BJ (cell line): ENCODE measurements around the gene KIF5A. TPM values are rescaled to one million over a fixed set of nuclear protein-coding genes. Genes with fewer than 3 reads are reported as not detected.
A peak's percentile ranks its signal among the peaks of the same experiment; 100 is the strongest.

Experiments
- CTCF ChIA-PET: fragments of 350-600 bp; formaldehyde crosslinking; extraction: SDS; loops from one replicate; lab custom pipeline; 2021; ENCODE audit warnings: antibody characterized with exemption, inconsistent platforms; lab: Yijun Ruan, JAX
- POLR2A ChIA-PET: fragments of 300-600 bp; sonication (Branson Sonifier 250); formaldehyde crosslinking; extraction: SDS; loops from one replicate; lab custom pipeline; 2021; ENCODE audit warnings: antibody characterized with exemption; lab: Charles Lee
- DNase-seq: peaks from one replicate; pipeline ENCODE4 v3.0.0-alpha.2; 2011; ENCODE audit warnings: low read depth
- H3K27me3 ChIP-seq: 2 replicates; pipeline ENCODE4 v1.6.0; 2011; ENCODE audit warnings: low read length; ENCODE audit not compliant: control insufficient read depth, insufficient read depth
- H3K36me3 ChIP-seq: 2 replicates; pipeline ENCODE4 v1.5.1; 2011; ENCODE audit warnings: low read length; ENCODE audit not compliant: control insufficient read depth, insufficient read depth
- H3K4me3 ChIP-seq: 2 replicates; pipeline ENCODE4 v1.5.1; 2011; ENCODE audit warnings: low read depth, mild to moderate bottlenecking, control low read depth, low read length
- CTCF ChIP-seq: IDR thresholded peaks from 2 replicates; pipeline ENCODE4 v1.5.1; 2011; ENCODE audit warnings: low read depth, mild to moderate bottlenecking, control low read depth, inconsistent platforms, low read length, moderate library complexity; ENCODE audit not compliant: insufficient read depth
- polyA plus RNA-seq: library from polyadenylated mRNA; depleted of rRNA; stranded (reverse); fragments of >200 nt; gene quantifications from 2 replicates; pipeline ENCODE4 v1.2.3, GENCODE V29; 2011

Gene KIF5A
- polyA plus RNA-seq, 1 experiment = 0.64 TPM

DNA sequence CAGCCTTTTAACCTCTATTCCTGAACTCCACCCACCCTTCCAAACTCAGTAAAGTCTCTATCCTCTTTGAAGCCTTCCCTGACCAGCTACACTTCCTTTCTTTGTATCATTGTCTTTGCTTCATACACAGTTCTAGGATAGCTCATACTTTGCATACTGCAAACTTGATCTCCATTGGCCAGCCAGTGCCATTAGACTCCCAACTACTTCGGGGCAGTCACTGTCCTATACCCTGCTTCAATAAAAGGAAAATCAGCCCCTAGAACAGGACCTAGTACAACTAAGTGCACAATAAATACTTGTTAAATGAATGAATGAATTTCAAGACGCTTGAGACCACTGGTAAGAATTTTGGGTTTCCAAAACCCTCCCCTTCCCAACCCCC, 40.6 kb downstream of the KIF5A start:
- no peak for DNase-seq
- POLR2A ChIA-PET = no interaction called here
- TF ChIP-seq CTCF = no peak
- CTCF ChIA-PET = interaction anchor here (1.0 to 4.8 kb wide), 4 partner anchors 22 to 132 kb away, joined by 3 to 35 read pairs (median 6); partner anchors contain the start of genes B4GALNT1 and GLI1
- H3K36me3 ChIP-seq = no peaks in the 10 kb centered on the region
- H3K27me3 ChIP-seq = no peaks in the 10 kb centered on the region; the same call in 1 of the 2 replicates
- H3K4me3 ChIP-seq = peak overlapping the region; percentile 94

- DNase-seq = no peak
- ChIA-PET CTCF (interaction anchor here (0.8 to 4.8 kb wide), 8 partner anchors 8 to 145 kb away, joined by 3 to 35 read pairs (median 6); partner anchors contain the start of genes B4GALNT1 and GLI1), POLR2A (interaction anchor here (0.6 kb wide), 1 partner anchor 12 kb away, joined by 5 read pairs; no protein-coding TSS in a partner anchor)
- TF ChIP-seq CTCF = no peak
- Histone ChIP-seq H3K4me3 (peak within 1 kb of the TSS; percentile 94), H3K27me3 (no peaks in the 10 kb centered on the region; the same call in 1 of the 2 replicates), H3K36me3 (0 out of 2 replicates have a peak, but pooled peaks cover 1% of the 10 kb centered on the region)
Observed at GRCh38 chr12:57590864-57591781, 41.3 kb downstream of the KIF5A start, which contains the start of gene PIP4K2C. Gene PIP4K2C, plus strand, starts transcription at chr12:57591192. Its CDS starts 98 bp downstream, at chr12:57591290.

DNA sequence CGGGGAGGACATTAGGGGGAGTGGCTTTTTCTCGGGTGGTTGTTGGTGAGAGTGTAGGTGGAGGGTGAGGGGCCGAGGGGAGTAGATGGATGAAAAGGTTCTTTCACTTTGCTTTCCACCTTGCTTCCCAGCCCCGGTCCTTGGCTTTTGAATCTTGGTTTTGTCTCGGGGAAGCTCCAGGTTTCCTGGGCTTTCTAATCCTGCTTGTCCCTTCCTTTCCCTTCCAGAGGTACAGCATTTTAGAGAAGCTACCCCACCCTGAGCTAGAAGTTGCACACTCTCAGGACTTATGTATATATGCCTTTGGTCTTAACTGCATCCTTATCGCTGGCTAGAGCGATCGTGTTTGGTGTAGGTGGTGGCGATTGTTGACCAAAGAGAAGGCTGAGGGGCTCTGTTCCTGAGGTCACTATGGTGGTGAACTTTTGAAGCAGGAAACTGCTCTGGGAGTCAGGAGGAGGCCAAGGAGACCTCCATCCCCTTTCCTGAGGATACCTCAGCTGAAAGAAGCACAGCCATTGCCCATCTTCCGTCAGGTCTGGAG, 42.0 kb downstream of the KIF5A start:
- CTCF ChIA-PET = interaction anchor here (1.0 to 4.8 kb wide), 7 partner anchors 8 to 145 kb away, joined by 3 to 35 read pairs (median 6); partner anchors contain the start of genes B4GALNT1 and GLI1

GRCh38 chr12:57592551-57593165, 42.8 kb downstream of the KIF5A start:
- ChIA-PET CTCF (interaction anchor here (0.6 to 4.8 kb wide), 4 partner anchors 9 to 148 kb away, joined by 3 to 35 read pairs (median 18); no protein-coding TSS in a partner anchor), POLR2A (interaction anchor here (0.8 kb wide), 1 partner anchor 11 kb away, joined by 5 read pairs; no protein-coding TSS in a partner anchor)
- DNase-seq = no peak
- no peak overlapping the region for H3K4me3 ChIP-seq
- no peak for TF ChIP-seq CTCF
- peaks cover 3% of the 10 kb centered on the region; the same call in 1 of the 2 replicates for H3K36me3 ChIP-seq
- no peaks in the 10 kb centered on the region for H3K27me3 ChIP-seq

More for the DNA sequence above, 42.0 kb downstream of the KIF5A start:
- no peak for TF ChIP-seq CTCF
- Histone ChIP-seq H3K36me3 (peaks cover 3% of the 10 kb centered on the region; the same call in 1 of the 2 replicates), H3K27me3 (no peaks in the 10 kb centered on the region; the same call in 1 of the 2 replicates), H3K4me3 (peak overlapping the region; percentile 94)
- POLR2A ChIA-PET = interaction anchor here (0.8 kb wide), 1 partner anchor 12 kb away, joined by 5 read pairs; no protein-coding TSS in a partner anchor
- no peak for DNase-seq
